ENCODE results near the gene ING3. TPM values are rescaled to one million over a fixed set of nuclear protein-coding genes. Genes with fewer than 3 reads are reported as not detected.
A peak's percentile ranks its signal among the peaks of the same experiment; 100 is the strongest.

The ING3 gene
- total RNA-seq, 2 experiments from 2014 or later, result 21.7 to 24.1 TPM

GRCh38 chr7:120927454-120928103 is 23.0 kb upstream of the ING3 start:
- no peak for DNase-seq
- CTCF ChIA-PET, result no interaction called here
- ATAC-seq, result no peak
- H3K9me3 Mint-ChIP-seq, result no peaks in the 10 kb centered on the region
- no peaks in the 10 kb centered on the region for H3K4me1 Mint-ChIP-seq (ENCODE audit: low read depth)
- H3K27ac Mint-ChIP-seq, result no peak overlapping the region
- peaks cover 21% of the 10 kb centered on the region for H3K27me3 Mint-ChIP-seq
- no peak overlapping the region for H3K4me3 Mint-ChIP-seq
- H3K36me3 Mint-ChIP-seq (ENCODE audit: low read depth), result no peaks in the 10 kb centered on the region
- intact Hi-C loops (cut with micrococcal nuclease), result no loop called here
- POLR2A ChIA-PET, result no interaction called here
- no peak for TF ChIP-seq CTCF (IDR thresholded peaks at IDR 0.05)

GRCh38 chr7:120931243-120931642 is 19.3 kb upstream of the ING3 start:
- intact Hi-C loops (cut with micrococcal nuclease), result no loop called here
- POLR2A ChIA-PET, result no interaction called here
- DNase-seq (no peak), ATAC-seq (no peak)
- Mint-ChIP-seq H3K4me3 (no peak overlapping the region), H3K27ac (no peak overlapping the region), H3K27me3 (peaks cover 12% of the 10 kb centered on the region), H3K4me1 (ENCODE audit: low read depth) (no peaks in the 10 kb centered on the region), H3K36me3 (ENCODE audit: low read depth) (no peaks in the 10 kb centered on the region), H3K9me3 (no peaks in the 10 kb centered on the region)
- CTCF ChIA-PET, result interaction anchor here (1.4 kb wide), 1 partner anchor 34 kb away, joined by 3 read pairs; no protein-coding TSS in a partner anchor
- TF ChIP-seq CTCF (IDR thresholded peaks at IDR 0.05), result no peak

- Mint-ChIP-seq H3K36me3 (ENCODE audit: low read depth) (no peaks in the 10 kb centered on the region), H3K4me1 (ENCODE audit: low read depth) (no peaks in the 10 kb centered on the region), H3K9me3 (no peaks in the 10 kb centered on the region), H3K27ac (no peak overlapping the region), H3K27me3 (peaks cover 9% of the 10 kb centered on the region), H3K4me3 (no peak overlapping the region)
- ChIA-PET POLR2A (no interaction called here), CTCF (interaction anchor here (1.4 kb wide), 1 partner anchor 127 kb away, joined by 3 read pairs; no protein-coding TSS in a partner anchor)
- ATAC-seq (no peak), DNase-seq (no peak)
- intact Hi-C loops (cut with micrococcal nuclease), result no loop called here
- TF ChIP-seq CTCF (IDR thresholded peaks at IDR 0.05), result no peak
Measured at GRCh38 chr7:120933475-120933874, 17.1 kb upstream of the ING3 start.

GRCh38 chr7:120939345-120939744 is 11.2 kb upstream of the ING3 start:
- no peaks in the 10 kb centered on the region for H3K27me3 Mint-ChIP-seq
- no peak for DNase-seq
- intact Hi-C loops (cut with micrococcal nuclease), result no loop called here
- CTCF ChIA-PET, result interaction anchor here (0.8 kb wide), 1 partner anchor 20 kb away, joined by 3 read pairs; no protein-coding TSS in a partner anchor
- ATAC-seq, result no peak
- H3K4me1 Mint-ChIP-seq (ENCODE audit: low read depth), result no peaks in the 10 kb centered on the region
- H3K4me3 Mint-ChIP-seq, result no peak overlapping the region
- no peak for TF ChIP-seq CTCF (IDR thresholded peaks at IDR 0.05)
- no peaks in the 10 kb centered on the region for H3K9me3 Mint-ChIP-seq
- no peaks in the 10 kb centered on the region for H3K36me3 Mint-ChIP-seq (ENCODE audit: low read depth)
- POLR2A ChIA-PET, result no interaction called here
- H3K27ac Mint-ChIP-seq, result no peak overlapping the region

- CTCF ChIA-PET, result interaction anchor here (1.3 kb wide), 1 partner anchor 135 kb away, joined by 8 read pairs; no protein-coding TSS in a partner anchor
- H3K27me3 Mint-ChIP-seq, result no peaks in the 10 kb centered on the region
- peak; percentile 37 for TF ChIP-seq CTCF (IDR thresholded peaks at IDR 0.05)
- no peak for ATAC-seq
- DNase-seq, result no peak
- no peaks in the 10 kb centered on the region for H3K9me3 Mint-ChIP-seq
- no peaks in the 10 kb centered on the region for H3K36me3 Mint-ChIP-seq (ENCODE audit: low read depth)
- intact Hi-C loops (cut with micrococcal nuclease), result loop anchor here (5.0 kb wide), 2 partner anchors 134 to 149 kb away; no protein-coding TSS in a partner anchor
- POLR2A ChIA-PET, result no interaction called here
- H3K4me1 Mint-ChIP-seq (ENCODE audit: low read depth), result no peaks in the 10 kb centered on the region
- H3K4me3 Mint-ChIP-seq, result no peak overlapping the region
- no peak overlapping the region for H3K27ac Mint-ChIP-seq
Measured at GRCh38 chr7:120941064-120941463, 9.5 kb upstream of the ING3 start.

Measured in activated CD8-positive, alpha-beta T cell treated with anti-CD3 and anti-CD28 coated beads for 36 hours (primary cell).